Measurements from ENCODE around the gene MMP10.

The MMP10 gene

GRCh38 chr11:102783016-102783415, 2.6 kb upstream of the MMP10 start:
- Histone ChIP-seq H3K36me3 (ENCODE audit: insufficient read depth, insufficient read length, low read length) (no peaks in the 10 kb centered on the region), H3K4me1 (ENCODE audit: insufficient read depth, insufficient read length) (no peaks in the 10 kb centered on the region), H3K9me3 (ENCODE audit: insufficient read depth, low read length) (no peaks in the 10 kb centered on the region), H3K4me3 (ENCODE audit: insufficient read length, low read depth) (no peak overlapping the region), H3K9ac (ENCODE audit: insufficient read length, low read depth) (no peak overlapping the region), H3K27me3 (ENCODE audit: insufficient read depth, insufficient read length) (no peaks in the 10 kb centered on the region)
- TF ChIP-seq YY1 (IDR thresholded peaks at IDR 0.05; ENCODE audit: insufficient read depth, insufficient read length) (no peak), SUZ12 (IDR thresholded peaks at IDR 0.05; ENCODE audit: extremely low read depth, insufficient read depth, insufficient read length) (no peak), ZNF274 (IDR thresholded peaks at IDR 0.05; ENCODE audit: low read depth, low read length) (no peak)
- DNase-seq (ENCODE audit: low read depth, low spot score) = no peak

- H3K9ac ChIP-seq (ENCODE audit: insufficient read length, low read depth) = no peak overlapping the region
- no peaks in the 10 kb centered on the region for H3K36me3 ChIP-seq (ENCODE audit: insufficient read depth, insufficient read length, low read length)
- H3K27me3 ChIP-seq (ENCODE audit: insufficient read depth, insufficient read length) = no peaks in the 10 kb centered on the region
- H3K9me3 ChIP-seq (ENCODE audit: insufficient read depth, low read length) = no peaks in the 10 kb centered on the region
- H3K4me1 ChIP-seq (ENCODE audit: insufficient read depth, insufficient read length) = no peaks in the 10 kb centered on the region
- H3K4me3 ChIP-seq (ENCODE audit: insufficient read length, low read depth) = no peak overlapping the region
- DNase-seq (ENCODE audit: low read depth, low spot score) = no peak
- TF ChIP-seq SUZ12 (IDR thresholded peaks at IDR 0.05; ENCODE audit: extremely low read depth, insufficient read depth, insufficient read length) = no peak
- no peak for TF ChIP-seq ZNF274 (IDR thresholded peaks at IDR 0.05; ENCODE audit: low read depth, low read length)
- no peak for TF ChIP-seq YY1 (IDR thresholded peaks at IDR 0.05; ENCODE audit: insufficient read depth, insufficient read length)
Observed at GRCh38 chr11:102781676-102782075, 1.2 kb upstream of the MMP10 start.

GRCh38 chr11:102776454-102776853, 4.0 kb downstream of the MMP10 start:
- Histone ChIP-seq H3K4me1 (ENCODE audit: insufficient read depth, insufficient read length) (no peaks in the 10 kb centered on the region), H3K9me3 (ENCODE audit: insufficient read depth, low read length) (no peaks in the 10 kb centered on the region), H3K9ac (ENCODE audit: insufficient read length, low read depth) (no peak overlapping the region), H3K27me3 (ENCODE audit: insufficient read depth, insufficient read length) (no peaks in the 10 kb centered on the region), H3K36me3 (ENCODE audit: insufficient read depth, insufficient read length, low read length) (no peaks in the 10 kb centered on the region), H3K4me3 (ENCODE audit: insufficient read length, low read depth) (no peak overlapping the region)
- no peak for DNase-seq (ENCODE audit: low read depth, low spot score)
- TF ChIP-seq ZNF274 (IDR thresholded peaks at IDR 0.05; ENCODE audit: low read depth, low read length) (no peak), YY1 (IDR thresholded peaks at IDR 0.05; ENCODE audit: insufficient read depth, insufficient read length) (no peak), SUZ12 (IDR thresholded peaks at IDR 0.05; ENCODE audit: extremely low read depth, insufficient read depth, insufficient read length) (no peak)

GRCh38 chr11:102773386-102773785, 7.0 kb downstream of the MMP10 start:
- Histone ChIP-seq H3K27me3 (ENCODE audit: insufficient read depth, insufficient read length) (no peaks in the 10 kb centered on the region), H3K4me3 (ENCODE audit: insufficient read length, low read depth) (no peak overlapping the region), H3K9me3 (ENCODE audit: insufficient read depth, low read length) (no peaks in the 10 kb centered on the region), H3K9ac (ENCODE audit: insufficient read length, low read depth) (no peak overlapping the region), H3K4me1 (ENCODE audit: insufficient read depth, insufficient read length) (no peaks in the 10 kb centered on the region), H3K36me3 (ENCODE audit: insufficient read depth, insufficient read length, low read length) (no peaks in the 10 kb centered on the region)
- no peak for DNase-seq (ENCODE audit: low read depth, low spot score)
- no peak for TF ChIP-seq YY1 (IDR thresholded peaks at IDR 0.05; ENCODE audit: insufficient read depth, insufficient read length)
- TF ChIP-seq SUZ12 (IDR thresholded peaks at IDR 0.05; ENCODE audit: extremely low read depth, insufficient read depth, insufficient read length) = no peak
- no peak for TF ChIP-seq ZNF274 (IDR thresholded peaks at IDR 0.05; ENCODE audit: low read depth, low read length)

GRCh38 chr11:102771351-102771750, 9.1 kb downstream of the MMP10 start:
- Histone ChIP-seq H3K9me3 (ENCODE audit: insufficient read depth, low read length) (no peaks in the 10 kb centered on the region), H3K9ac (ENCODE audit: insufficient read length, low read depth) (no peak overlapping the region), H3K27me3 (ENCODE audit: insufficient read depth, insufficient read length) (no peaks in the 10 kb centered on the region), H3K36me3 (ENCODE audit: insufficient read depth, insufficient read length, low read length) (no peaks in the 10 kb centered on the region), H3K4me3 (ENCODE audit: insufficient read length, low read depth) (no peak overlapping the region), H3K4me1 (ENCODE audit: insufficient read depth, insufficient read length) (no peaks in the 10 kb centered on the region)
- no peak for DNase-seq (ENCODE audit: low read depth, low spot score)
- TF ChIP-seq YY1 (IDR thresholded peaks at IDR 0.05; ENCODE audit: insufficient read depth, insufficient read length) (no peak), SUZ12 (IDR thresholded peaks at IDR 0.05; ENCODE audit: extremely low read depth, insufficient read depth, insufficient read length) (no peak), ZNF274 (IDR thresholded peaks at IDR 0.05; ENCODE audit: low read depth, low read length) (no peak)

GRCh38 chr11:102770191-102770590, 10.2 kb downstream of the MMP10 start:
- no peaks in the 10 kb centered on the region for H3K36me3 ChIP-seq (ENCODE audit: insufficient read depth, insufficient read length, low read length)
- no peaks in the 10 kb centered on the region for H3K9me3 ChIP-seq (ENCODE audit: insufficient read depth, low read length)
- H3K9ac ChIP-seq (ENCODE audit: insufficient read length, low read depth) = no peak overlapping the region
- TF ChIP-seq SUZ12 (IDR thresholded peaks at IDR 0.05; ENCODE audit: extremely low read depth, insufficient read depth, insufficient read length) = no peak
- no peak for TF ChIP-seq YY1 (IDR thresholded peaks at IDR 0.05; ENCODE audit: insufficient read depth, insufficient read length)
- TF ChIP-seq ZNF274 (IDR thresholded peaks at IDR 0.05; ENCODE audit: low read depth, low read length) = no peak
- no peak overlapping the region for H3K4me3 ChIP-seq (ENCODE audit: insufficient read length, low read depth)
- no peaks in the 10 kb centered on the region for H3K27me3 ChIP-seq (ENCODE audit: insufficient read depth, insufficient read length)
- H3K4me1 ChIP-seq (ENCODE audit: insufficient read depth, insufficient read length) = no peaks in the 10 kb centered on the region
- no peak for DNase-seq (ENCODE audit: low read depth, low spot score)

GRCh38 chr11:102767800-102768199, 12.6 kb downstream of the MMP10 start:
- Histone ChIP-seq H3K4me3 (ENCODE audit: insufficient read length, low read depth) (no peak overlapping the region), H3K4me1 (ENCODE audit: insufficient read depth, insufficient read length) (no peaks in the 10 kb centered on the region), H3K9me3 (ENCODE audit: insufficient read depth, low read length) (no peaks in the 10 kb centered on the region), H3K9ac (ENCODE audit: insufficient read length, low read depth) (no peak overlapping the region), H3K36me3 (ENCODE audit: insufficient read depth, insufficient read length, low read length) (no peaks in the 10 kb centered on the region), H3K27me3 (ENCODE audit: insufficient read depth, insufficient read length) (no peaks in the 10 kb centered on the region)
- DNase-seq (ENCODE audit: low read depth, low spot score) = no peak
- TF ChIP-seq ZNF274 (IDR thresholded peaks at IDR 0.05; ENCODE audit: low read depth, low read length) (no peak), SUZ12 (IDR thresholded peaks at IDR 0.05; ENCODE audit: extremely low read depth, insufficient read depth, insufficient read length) (no peak), YY1 (IDR thresholded peaks at IDR 0.05; ENCODE audit: insufficient read depth, insufficient read length) (no peak)
